Body of pancreas (tissue), 4 donors: ENCODE results near the gene BEST2. TPM values are rescaled to one million over a fixed set of nuclear protein-coding genes. Genes with fewer than 3 reads are reported as not detected.

ENCODE experiments used
- ATAC-seq: fragments of 150-250 bp; one replicate; pipeline ENCODE4 v1.9.1; 2016
- DNase-seq, 4 donors: peaks; one replicate each; pipeline ENCODE4 v3.0.0-alpha.2; 2019
- H3K27ac ChIP-seq, 4 donors: fragments of 200-600 bp; sonication (generic); 1 replicate in 3 of 4; 2 replicates in 1 of 4; pipeline versions ENCODE4 v1.5.1 to v1.6.1; 2016 to 2019; ENCODE audit warnings: mild to moderate bottlenecking in 1 of 4, mixed read lengths in 1 of 4, moderate library complexity in 1 of 4
- H3K27me3 ChIP-seq, 2 donors: fragments of 200-600 bp; sonication (generic); one replicate each; pipeline ENCODE4 v1.6.0; 2016; ENCODE audit warnings: mild to moderate bottlenecking in 1 of 2
- H3K36me3 ChIP-seq, 2 donors: fragments of 200-600 bp; sonication (generic); replicated peaks in 1 of 2; 2 replicates each; pipeline ENCODE4 v1.5.1; 2016; ENCODE audit warnings: low read depth in 2 of 2; ENCODE audit not compliant: insufficient read depth in 1 of 2
- H3K4me1 ChIP-seq: fragments of 200-600 bp; sonication (generic); one replicate; pipeline ENCODE4 v1.6.0; 2016
- H3K4me3 ChIP-seq, 2 donors: fragments of 200-600 bp; sonication (generic); 1 replicate in 1 of 2; 2 replicates in 1 of 2; pipeline ENCODE4 v1.5.1; 2016 to 2019
- H3K9me3 ChIP-seq, 3 donors: fragments of 200-600 bp; sonication (generic); 1 replicate in 2 of 3; 2 replicates in 1 of 3; pipeline ENCODE4 v1.5.1; 2016
- POLR2A ChIP-seq, 3 donors: fragments of 450-650 bp; IDR thresholded peaks; one replicate each; pipeline ENCODE4 v1.6.1; 2016; ENCODE audit warnings: antibody characterized with exemption in 3 of 3, mild to moderate bottlenecking in 2 of 3
- WGBS, 2 donors: methylation state at CpG; one replicate each; pipeline ENCODE4 v1.1.5; 2017; 5-methylcytosine and 5-hydroxymethylcytosine counted together
- intact Hi-C: fragments of 100-400 bp; cut with DNase I; formaldehyde crosslinking; loops from one replicate; pipeline ENCODE4 v1.15.1; 2023
- total RNA-seq, 2 donors: library from RNA; depleted of rRNA; stranded (reverse); fragments of >200 nt; gene quantifications; one replicate each; pipeline ENCODE4 v1.1.0, GENCODE V29; 2016
- TF ChIP-seq, protein P1 (sequence below), 7 experiments: fragments of 450-650 bp in 4 of 7; fragments of 200-600 bp in 3 of 7; sonication (generic) in 3 of 7; IDR thresholded peaks; one replicate each; pipeline ENCODE4 v1.5.1; 2016 to 2019; ENCODE audit warnings: antibody characterized with exemption in 7 of 7

Gene BEST2
- total RNA-seq = not detected

DNA sequence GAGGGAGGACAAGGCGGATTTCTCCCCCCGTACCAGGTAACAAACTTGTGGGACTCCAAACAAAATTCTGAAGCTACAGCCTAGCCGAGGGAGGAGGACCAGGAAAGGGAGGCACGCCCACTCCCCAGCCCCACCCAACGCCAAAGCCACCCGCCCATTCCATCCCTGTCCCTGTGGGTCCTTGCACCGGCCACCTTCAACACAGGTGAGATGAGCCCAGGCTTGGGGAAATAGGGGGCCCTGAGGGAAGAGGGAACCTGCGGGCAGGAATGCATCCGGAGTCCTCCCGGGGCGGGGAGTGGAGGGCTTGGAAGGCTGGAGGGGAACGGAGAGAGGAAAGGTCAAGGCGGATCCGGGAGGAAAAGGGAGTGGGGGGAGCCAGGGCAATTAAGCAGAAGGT, at the start of gene BEST2:
Gene BEST2, plus strand, starts transcription at position 157 of the 400 bp plus-strand sequence. CDS start 802 bp downstream, outside the sequence.
- H3K27ac ChIP-seq = no peak within 1 kb of the TSS
- ATAC-seq (no peak), DNase-seq (no peak)
- no peaks in the 10 kb centered on the region for H3K4me1 ChIP-seq
- H3K36me3 ChIP-seq = no peaks in the 10 kb centered on the region
- H3K27me3 ChIP-seq = no peaks in the 10 kb centered on the region
- no peaks in the 10 kb centered on the region for H3K9me3 ChIP-seq
- TF ChIP-seq, protein P1, sequence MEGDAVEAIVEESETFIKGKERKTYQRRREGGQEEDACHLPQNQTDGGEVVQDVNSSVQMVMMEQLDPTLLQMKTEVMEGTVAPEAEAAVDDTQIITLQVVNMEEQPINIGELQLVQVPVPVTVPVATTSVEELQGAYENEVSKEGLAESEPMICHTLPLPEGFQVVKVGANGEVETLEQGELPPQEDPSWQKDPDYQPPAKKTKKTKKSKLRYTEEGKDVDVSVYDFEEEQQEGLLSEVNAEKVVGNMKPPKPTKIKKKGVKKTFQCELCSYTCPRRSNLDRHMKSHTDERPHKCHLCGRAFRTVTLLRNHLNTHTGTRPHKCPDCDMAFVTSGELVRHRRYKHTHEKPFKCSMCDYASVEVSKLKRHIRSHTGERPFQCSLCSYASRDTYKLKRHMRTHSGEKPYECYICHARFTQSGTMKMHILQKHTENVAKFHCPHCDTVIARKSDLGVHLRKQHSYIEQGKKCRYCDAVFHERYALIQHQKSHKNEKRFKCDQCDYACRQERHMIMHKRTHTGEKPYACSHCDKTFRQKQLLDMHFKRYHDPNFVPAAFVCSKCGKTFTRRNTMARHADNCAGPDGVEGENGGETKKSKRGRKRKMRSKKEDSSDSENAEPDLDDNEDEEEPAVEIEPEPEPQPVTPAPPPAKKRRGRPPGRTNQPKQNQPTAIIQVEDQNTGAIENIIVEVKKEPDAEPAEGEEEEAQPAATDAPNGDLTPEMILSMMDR (IDR thresholded peaks at IDR 0.05) = no peak
- TF ChIP-seq POLR2A (IDR thresholded peaks at IDR 0.05) = no peak
- WGBS, 2 donors = 35 to 36% methylated on average over 13 to 14 of the region's 14 CpGs
- intact Hi-C loops = no loop called here
- H3K4me3 ChIP-seq = no peak within 1 kb of the TSS

DNA sequence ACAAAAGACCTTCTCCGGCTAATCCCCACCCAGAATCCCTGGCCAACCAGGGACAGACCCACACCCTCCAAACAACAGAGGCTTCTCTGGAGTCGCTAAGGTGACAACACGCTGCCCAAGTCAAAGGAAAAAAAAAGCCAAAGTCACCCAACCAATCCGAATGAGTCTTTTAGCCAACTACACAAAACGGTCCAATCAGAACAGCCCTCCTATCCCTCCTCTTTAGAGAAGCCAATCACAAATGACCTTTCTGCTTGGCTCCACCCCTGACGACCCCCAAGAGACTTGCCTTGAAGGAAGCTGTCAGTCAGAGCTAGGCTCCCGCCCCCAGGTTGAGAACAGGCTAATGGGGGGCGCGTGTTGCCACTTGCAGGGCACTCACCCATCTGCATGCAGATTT, 48.5 kb upstream of the BEST2 start:
- H3K36me3 ChIP-seq = peaks cover 20 to 36% of the 10 kb centered on the region in 2 donors
- 73 to 80% methylated on average over 6 to 9 of the region's 9 CpGs for WGBS, 2 donors
- intact Hi-C loops = no loop called here

DNA sequence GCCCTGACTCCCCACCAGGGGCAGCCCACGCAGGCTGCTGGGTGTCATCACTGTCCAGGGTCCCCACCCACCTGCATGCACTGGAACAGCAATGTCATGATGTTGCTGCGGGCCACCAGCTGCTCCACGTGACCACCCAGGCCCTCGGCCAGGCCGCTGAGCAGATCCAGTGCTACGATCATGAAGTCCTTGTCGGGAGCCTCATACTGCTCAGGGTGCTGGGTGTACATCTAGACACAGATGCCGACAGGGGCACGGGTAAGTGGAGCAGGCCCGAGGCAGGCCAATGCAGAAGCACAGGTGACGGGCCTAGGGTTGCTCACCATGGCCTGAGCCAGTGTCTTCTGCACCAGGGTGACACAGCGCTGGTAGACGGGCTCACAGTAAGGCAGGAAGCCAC, 46.4 kb upstream of the BEST2 start:
- TF ChIP-seq, protein P1 (IDR thresholded peaks at IDR 0.05) = no peak
- no peak for TF ChIP-seq POLR2A (IDR thresholded peaks at IDR 0.05)
- no peak for ATAC-seq
- DNase-seq = no peak
- Histone ChIP-seq H3K4me1 (no peaks in the 10 kb centered on the region), H3K9me3 (no peaks in the 10 kb centered on the region), H3K4me3 (no peak overlapping the region), H3K27ac (no peak overlapping the region), H3K27me3 (no peaks in the 10 kb centered on the region), H3K36me3 (peaks cover 20 to 43% of the 10 kb centered on the region in 2 donors)
- intact Hi-C loops = no loop called here
- WGBS, 2 donors = 94% methylated on average over 13 of the region's 13 CpGs; no CpG with 5 or more reads in 1 of the 2 donors

More for the DNA sequence above, 48.5 kb upstream of the BEST2 start:
- no peaks in the 10 kb centered on the region for H3K9me3 ChIP-seq
- H3K27ac ChIP-seq = no peak overlapping the region
- no peak for DNase-seq
- no peak overlapping the region for H3K4me3 ChIP-seq
- H3K4me1 ChIP-seq = no peaks in the 10 kb centered on the region
- ATAC-seq = peak; percentile 16
- no peaks in the 10 kb centered on the region for H3K27me3 ChIP-seq
- TF ChIP-seq, protein P1 (IDR thresholded peaks at IDR 0.05) = no peak
- no peak for TF ChIP-seq POLR2A (IDR thresholded peaks at IDR 0.05)

DNA sequence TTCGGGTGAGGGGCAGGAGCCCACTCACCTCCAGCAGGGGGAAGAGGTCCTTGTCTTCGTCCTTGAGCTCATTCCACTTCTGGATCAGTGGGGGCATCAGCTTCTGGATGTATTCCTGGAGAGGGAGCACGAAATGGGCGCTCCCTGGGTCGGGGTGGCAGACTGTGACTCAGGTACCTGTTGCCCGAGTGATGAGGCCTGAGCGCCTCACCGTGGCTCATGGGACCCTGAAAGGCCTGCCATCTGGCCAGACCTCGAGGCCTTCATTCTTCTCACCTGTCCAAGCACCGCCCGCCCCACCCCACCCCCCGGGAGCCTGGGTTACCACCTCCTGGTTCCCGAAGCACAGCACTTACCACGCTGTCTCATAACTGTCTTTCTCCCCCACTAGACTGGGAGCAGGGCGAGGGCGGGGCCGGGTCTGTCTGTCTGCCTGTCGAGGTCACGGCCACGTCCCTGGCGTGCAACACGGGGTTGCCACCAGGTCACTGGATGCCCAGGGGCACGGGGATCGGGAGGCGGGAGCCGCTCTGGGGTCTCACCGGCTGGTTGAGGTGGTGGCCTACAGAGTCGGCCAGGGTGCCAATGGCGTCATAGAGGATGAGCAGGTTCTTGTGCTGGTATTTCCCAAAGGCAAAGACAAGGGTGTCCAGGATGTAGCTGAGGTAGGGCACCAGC, 45.8 kb upstream of the BEST2 start:
- Histone ChIP-seq H3K27me3 (no peaks in the 10 kb centered on the region), H3K27ac (no peak overlapping the region), H3K4me1 (no peaks in the 10 kb centered on the region), H3K9me3 (no peaks in the 10 kb centered on the region), H3K4me3 (no peak overlapping the region), H3K36me3 (peaks cover 19 to 47% of the 10 kb centered on the region in 2 donors)
- ATAC-seq = no peak
- 91 to 92% methylated on average over 21 to 26 of the region's 29 CpGs for WGBS, 2 donors
- no peak for DNase-seq
- intact Hi-C loops = no loop called here
- TF ChIP-seq, protein P1 (IDR thresholded peaks at IDR 0.05) = no peak
- no peak for TF ChIP-seq POLR2A (IDR thresholded peaks at IDR 0.05)

DNA sequence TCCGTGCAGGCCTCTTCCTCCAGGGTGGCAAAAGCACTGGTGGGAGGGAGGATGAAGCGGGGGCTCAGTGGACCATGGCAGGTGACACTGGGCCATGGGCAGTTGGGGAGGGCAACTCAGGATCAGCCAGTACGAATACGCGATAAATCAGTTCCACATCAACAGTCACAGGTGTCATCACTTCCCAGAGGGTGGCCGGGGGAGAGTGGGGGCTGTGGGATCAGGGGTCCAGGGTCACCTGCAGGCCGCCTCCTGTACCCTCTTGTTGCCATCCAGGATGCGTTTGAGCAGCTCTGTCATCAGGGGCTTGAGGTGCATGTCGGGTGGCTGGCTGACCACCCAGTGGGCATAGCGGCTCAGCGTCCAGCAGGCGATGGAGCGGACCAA, 45.3 kb upstream of the BEST2 start:
- 88 to 96% methylated on average over 12 to 13 of the region's 13 CpGs for WGBS, 2 donors
- Histone ChIP-seq H3K4me3 (no peak overlapping the region), H3K27ac (no peak overlapping the region), H3K4me1 (no peaks in the 10 kb centered on the region), H3K9me3 (no peaks in the 10 kb centered on the region), H3K27me3 (no peaks in the 10 kb centered on the region), H3K36me3 (peaks cover 14 to 47% of the 10 kb centered on the region in 2 donors)
- ATAC-seq (no peak), DNase-seq (no peak)
- TF ChIP-seq, protein P1 (IDR thresholded peaks at IDR 0.05) = no peak
- TF ChIP-seq POLR2A (IDR thresholded peaks at IDR 0.05) = no peak
- intact Hi-C loops = no loop called here
